Stomach (tissue), 9 donors: Measurements from ENCODE around the gene MGAT4A. TPM values are rescaled to one million over a fixed set of nuclear protein-coding genes. Genes with fewer than 3 reads are reported as not detected.
A peak's percentile ranks its signal among the peaks of the same experiment; 100 is the strongest.

Experiments used
- DNase-seq, 2 donors: peaks; one replicate each; pipeline versions ENCODE4 v3.0.0 to v3.0.0-alpha.2; 2013 to 2019
- H3K27ac ChIP-seq, 5 donors: fragments of 200-600 bp in 4 of 5; sonication (generic) in 4 of 5; one replicate each; pipeline ENCODE4 v1.5.1; 2013 to 2019; ENCODE audit warnings: mild to moderate bottlenecking in 1 of 5, moderate library complexity in 1 of 5
- H3K27me3 ChIP-seq, 3 donors: fragments of 200-600 bp; sonication (generic); one replicate each; pipeline ENCODE4 v1.5.1; 2017 to 2019; ENCODE audit warnings: mixed run types in 1 of 3
- H3K36me3 ChIP-seq, 4 donors: fragments of 200-600 bp; sonication (generic); 1 replicate in 3 of 4; 2 replicates in 1 of 4; pipeline ENCODE4 v1.5.1; 2016 to 2019
- H3K4me1 ChIP-seq, 4 donors: fragments of 200-600 bp; sonication (generic); one replicate each; pipeline ENCODE4 v1.5.1; 2016 to 2019
- H3K4me3 ChIP-seq, 4 donors: fragments of 200-600 bp; sonication (generic) in 3 of 4; one replicate each; pipeline ENCODE4 v1.5.1; 2016 to 2019; ENCODE audit warnings: mild to moderate bottlenecking in 1 of 4
- H3K9me3 ChIP-seq, 4 donors: fragments of 200-600 bp; sonication (generic); one replicate each; pipeline ENCODE4 v1.5.1; 2016 to 2019
- EP300 ChIP-seq: sonication (generic); formaldehyde crosslinking; IDR thresholded peaks from one replicate; pipeline ENCODE4 v1.6.1; 2017; ENCODE audit warnings: antibody characterized with exemption
- POLR2A ChIP-seq, 4 donors: fragments of 450-650 bp; IDR thresholded peaks; one replicate each; pipeline ENCODE4 v1.6.1; 2016; ENCODE audit warnings: antibody characterized with exemption in 4 of 4, control low read depth in 2 of 4, mild to moderate bottlenecking in 1 of 4, moderate library complexity in 1 of 4
- POLR2AphosphoS5 ChIP-seq, 3 donors: sonication (generic); formaldehyde crosslinking; IDR thresholded peaks; one replicate each; pipeline ENCODE4 v1.6.1; 2016; ENCODE audit warnings: antibody characterized with exemption in 3 of 3
- WGBS, 5 donors: extraction: QIAGEN DNeasy Blood & Tissue Kit in 3 of 5; methylation state at CpG; one replicate each; pipeline versions ENCODE4 v1.1.5 to v1.1.7; 2013 to 2018; 5-methylcytosine and 5-hydroxymethylcytosine counted together
- intact Hi-C: fragments of 100-400 bp; cut with DNase I; formaldehyde crosslinking; loops from one replicate; pipeline ENCODE4 v1.15.1; 2023; ENCODE audit warnings: low total_unique reads
- polyA plus RNA-seq, 3 donors: library from polyadenylated mRNA; stranded (reverse); fragments of 200-250 nt; gene quantifications; one replicate each; pipeline ENCODE4 v1.2.3, GENCODE V29; 2013
- total RNA-seq, 5 donors: library from RNA; depleted of rRNA; stranded (reverse); fragments of >200 nt; gene quantifications; one replicate each; pipeline versions ENCODE4 v1.1.0 to v1.2.3, GENCODE V29; 2014 to 2016
- TF ChIP-seq, protein P1 (sequence below), 7 experiments: fragments of 450-650 bp in 4 of 7; fragments of 200-600 bp in 3 of 7; sonication (generic) in 3 of 7; IDR thresholded peaks; one replicate each; pipeline ENCODE4 v1.5.1; 2016 to 2019; ENCODE audit warnings: antibody characterized with exemption in 7 of 7, control low read depth in 2 of 7, mild to moderate bottlenecking in 1 of 7
- donor health status: healthy with polysubstance abuse.
- donor health status: Bipolar disorder and iron deficiency.
- donor health status: healthy.

The MGAT4A gene
- total and polyA plus RNA-seq, 8 donors: 4.8 to 81.1 (median 11.8) TPM

DNA sequence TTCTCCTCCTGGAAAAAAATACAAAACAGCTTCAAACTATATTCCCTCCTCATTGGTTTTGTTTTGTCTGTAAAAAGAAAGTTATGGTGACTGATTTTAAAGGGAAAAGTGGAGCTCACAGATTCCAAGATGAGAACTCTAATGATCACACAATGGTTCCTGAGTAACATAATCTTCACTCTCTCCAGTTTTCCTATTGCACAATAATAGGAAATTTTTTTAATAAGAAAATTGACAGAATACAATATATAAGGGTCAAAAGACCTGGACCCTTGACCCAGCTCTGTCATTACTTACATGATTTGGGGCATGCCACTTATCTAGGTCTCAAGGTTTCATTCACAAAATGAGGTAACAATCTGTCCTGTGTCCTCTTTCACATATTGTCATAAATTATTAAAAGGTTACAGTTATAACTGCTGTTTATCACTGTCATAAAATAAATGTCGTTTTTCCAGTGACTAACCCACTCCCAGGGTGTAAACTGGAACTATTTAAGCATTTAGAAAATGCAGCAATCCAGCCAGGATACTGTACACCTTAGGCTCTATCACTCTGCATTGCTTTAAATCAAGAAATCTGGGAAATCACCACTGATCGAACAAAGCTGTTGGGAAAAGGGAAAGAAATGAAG lies 4.1 kb downstream of the MGAT4A start:
- WGBS, 5 donors: 41 to 57% (median 52%) methylated on average over 2 of the region's 2 CpGs
- no peak overlapping the region for H3K4me3 ChIP-seq
- no peak for DNase-seq
- H3K27ac ChIP-seq: peak overlapping the region in 3 of 5 donors; percentile 0 to 88 (median 68)
- no peaks in the 10 kb centered on the region for H3K27me3 ChIP-seq
- peaks cover 3 to 23% (median 13%) of the 10 kb centered on the region in 4 donors for H3K36me3 ChIP-seq
- TF ChIP-seq EP300: no peak
- no peak for TF ChIP-seq POLR2A (IDR thresholded peaks at IDR 0.05)
- TF ChIP-seq, protein P1, sequence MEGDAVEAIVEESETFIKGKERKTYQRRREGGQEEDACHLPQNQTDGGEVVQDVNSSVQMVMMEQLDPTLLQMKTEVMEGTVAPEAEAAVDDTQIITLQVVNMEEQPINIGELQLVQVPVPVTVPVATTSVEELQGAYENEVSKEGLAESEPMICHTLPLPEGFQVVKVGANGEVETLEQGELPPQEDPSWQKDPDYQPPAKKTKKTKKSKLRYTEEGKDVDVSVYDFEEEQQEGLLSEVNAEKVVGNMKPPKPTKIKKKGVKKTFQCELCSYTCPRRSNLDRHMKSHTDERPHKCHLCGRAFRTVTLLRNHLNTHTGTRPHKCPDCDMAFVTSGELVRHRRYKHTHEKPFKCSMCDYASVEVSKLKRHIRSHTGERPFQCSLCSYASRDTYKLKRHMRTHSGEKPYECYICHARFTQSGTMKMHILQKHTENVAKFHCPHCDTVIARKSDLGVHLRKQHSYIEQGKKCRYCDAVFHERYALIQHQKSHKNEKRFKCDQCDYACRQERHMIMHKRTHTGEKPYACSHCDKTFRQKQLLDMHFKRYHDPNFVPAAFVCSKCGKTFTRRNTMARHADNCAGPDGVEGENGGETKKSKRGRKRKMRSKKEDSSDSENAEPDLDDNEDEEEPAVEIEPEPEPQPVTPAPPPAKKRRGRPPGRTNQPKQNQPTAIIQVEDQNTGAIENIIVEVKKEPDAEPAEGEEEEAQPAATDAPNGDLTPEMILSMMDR (IDR thresholded peaks at IDR 0.05): no peak
- TF ChIP-seq POLR2AphosphoS5 (IDR thresholded peaks at IDR 0.05): no peak
- peaks cover 15 to 61% (median 37%) of the 10 kb centered on the region in 4 donors for H3K4me1 ChIP-seq
- no peaks in the 10 kb centered on the region for H3K9me3 ChIP-seq
- intact Hi-C loops: no loop called here

DNA sequence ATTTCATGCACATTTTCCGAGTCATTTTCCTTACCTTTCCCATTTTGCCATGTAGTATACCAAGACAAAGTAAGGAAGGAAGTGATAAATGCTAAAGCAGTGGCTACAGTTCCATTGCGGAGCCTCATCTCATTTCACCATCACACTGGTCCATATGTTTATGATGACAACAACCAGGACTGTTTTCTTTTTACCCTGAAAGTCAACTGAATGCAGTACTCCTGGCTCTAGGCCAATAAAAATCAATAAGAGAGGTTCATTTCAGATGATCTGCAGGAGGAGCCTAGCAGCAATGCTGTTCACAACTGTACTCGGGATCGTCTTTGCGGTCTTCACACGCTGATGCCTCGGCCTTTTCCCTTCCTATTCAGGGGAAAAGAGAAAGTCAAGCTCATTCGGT lies 4.7 kb downstream of the MGAT4A start:
- H3K4me3 ChIP-seq: no peak overlapping the region
- peaks cover 3 to 24% (median 14%) of the 10 kb centered on the region in 4 donors for H3K36me3 ChIP-seq
- DNase-seq: no peak
- WGBS, 5 donors: 73 to 89% (median 84%) methylated on average over 8 of the region's 8 CpGs
- intact Hi-C loops: no loop called here
- no peaks in the 10 kb centered on the region for H3K27me3 ChIP-seq
- peak overlapping the region in 3 of 5 donors; percentile 0 to 88 (median 6) for H3K27ac ChIP-seq
- TF ChIP-seq, protein P1 (IDR thresholded peaks at IDR 0.05): no peak
- TF ChIP-seq POLR2AphosphoS5 (IDR thresholded peaks at IDR 0.05): no peak
- TF ChIP-seq POLR2A (IDR thresholded peaks at IDR 0.05): no peak
- no peak for TF ChIP-seq EP300
- no peaks in the 10 kb centered on the region for H3K9me3 ChIP-seq
- peaks cover 14 to 58% (median 35%) of the 10 kb centered on the region in 4 donors for H3K4me1 ChIP-seq

DNA sequence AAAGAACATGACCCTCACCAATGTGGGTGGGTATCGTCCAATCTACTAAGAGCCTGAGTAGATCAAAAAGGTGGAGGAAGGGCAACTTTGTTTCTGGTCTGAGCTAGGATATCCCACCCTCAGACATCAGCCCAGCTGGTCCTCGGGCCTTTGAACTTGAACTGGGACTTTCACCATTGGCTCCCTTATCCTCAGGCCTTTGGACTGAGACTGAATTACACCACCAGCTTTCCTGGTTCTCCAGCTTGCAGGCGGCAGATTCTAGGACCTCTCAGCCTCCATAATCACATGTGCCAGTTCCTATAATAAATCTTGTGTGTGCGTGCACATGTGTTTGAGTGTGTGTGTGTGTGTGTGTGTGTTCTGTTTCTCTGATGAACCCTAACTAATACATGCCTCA lies 10.6 kb downstream of the MGAT4A start:
- Histone ChIP-seq H3K36me3 (peaks cover 5 to 36% (median 19%) of the 10 kb centered on the region in 4 donors), H3K27me3 (no peaks in the 10 kb centered on the region), H3K4me3 (no peak overlapping the region), H3K9me3 (peaks cover 0 to 5% (median 0%) of the 10 kb centered on the region in 4 donors), H3K27ac (no peak overlapping the region), H3K4me1 (peaks cover 0 to 26% (median 10%) of the 10 kb centered on the region in 4 donors)
- DNase-seq: no peak
- TF ChIP-seq EP300: no peak
- TF ChIP-seq POLR2A (IDR thresholded peaks at IDR 0.05): no peak
- no peak for TF ChIP-seq POLR2AphosphoS5 (IDR thresholded peaks at IDR 0.05)
- TF ChIP-seq, protein P1 (IDR thresholded peaks at IDR 0.05): no peak
- WGBS, 5 donors: 93 to 99% (median 95%) methylated on average over 4 of the region's 4 CpGs
- intact Hi-C loops: no loop called here

DNA sequence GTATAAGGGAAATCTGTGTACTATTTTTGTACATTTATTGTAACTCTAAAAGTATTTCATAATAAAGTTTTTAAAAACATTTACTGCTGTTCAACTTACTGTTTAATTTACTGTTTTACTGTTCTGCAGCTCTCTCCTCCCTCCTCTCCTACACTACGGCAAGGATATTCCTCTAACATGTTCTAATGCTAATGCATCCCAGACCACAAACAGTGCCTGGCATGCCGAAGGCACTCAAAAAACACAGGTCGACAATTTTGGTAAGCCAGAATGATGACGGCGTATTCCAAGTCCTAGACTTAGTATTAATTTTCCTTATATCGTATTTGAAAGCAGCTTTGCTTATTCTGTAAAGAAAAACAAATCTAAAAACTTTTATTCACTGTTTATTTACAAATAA lies 13.3 kb downstream of the MGAT4A start:
- TF ChIP-seq EP300 (no peak), POLR2AphosphoS5 (IDR thresholded peaks at IDR 0.05) (no peak), POLR2A (IDR thresholded peaks at IDR 0.05) (no peak)
- TF ChIP-seq, protein P1 (IDR thresholded peaks at IDR 0.05): no peak
- Histone ChIP-seq H3K27me3 (no peaks in the 10 kb centered on the region), H3K9me3 (peaks cover 0 to 5% (median 0%) of the 10 kb centered on the region in 4 donors), H3K36me3 (peaks cover 5 to 22% (median 12%) of the 10 kb centered on the region in 4 donors), H3K4me1 (peaks cover 4 to 30% (median 19%) of the 10 kb centered on the region in 4 donors), H3K4me3 (no peak overlapping the region), H3K27ac (peak overlapping the region in 1 of 5 donors; percentile 29)
- intact Hi-C loops: no loop called here
- WGBS, 5 donors: 68 to 84% (median 81%) methylated on average over 6 of the region's 6 CpGs
- DNase-seq: no peak
